Vagina (tissue), 2 donors: Measurements from ENCODE around the gene IGSF23.

Experiments used
- CTCF ChIP-seq, 3 experiments: fragments of 450-650 bp in 2 of 3; fragments of 200-600 bp in 1 of 3; sonication (generic) in 1 of 3; IDR thresholded peaks; one replicate each; pipeline ENCODE4 v1.5.1; 2017 to 2019; ENCODE audit warnings: antibody characterized with exemption in 3 of 3, mild to moderate bottlenecking in 2 of 3, moderate library complexity in 2 of 3
- POLR2A ChIP-seq, 2 donors: fragments of 450-650 bp; IDR thresholded peaks; one replicate each; pipeline ENCODE4 v1.6.1; 2017; ENCODE audit warnings: antibody characterized with exemption in 2 of 2, mild to moderate bottlenecking in 2 of 2, moderate library complexity in 2 of 2

GRCh38 chr19:44573627-44574026 lies 39.7 kb upstream of the IGSF23 start:
- TF ChIP-seq POLR2A (IDR thresholded peaks at IDR 0.05) (no peak), CTCF (IDR thresholded peaks at IDR 0.05) (no peak)
